Kidney (tissue), 14 donors: ENCODE data around the gene CTDP1. TPM values are rescaled to one million over a fixed set of nuclear protein-coding genes. Genes with fewer than 3 reads are reported as not detected.

ENCODE experiments used
- DNase-seq, 5 donors: peaks; one replicate each; pipeline ENCODE4 v3.0.0-alpha.2; 2013 to 2020
- FAIRE-seq: peaks from 2 replicates; lab custom pipeline; 2012; peaks lifted over from hg19 to GRCh38; lab: Jason Lieb, UNC
- H3K27ac ChIP-seq, 2 donors: one replicate each; pipeline ENCODE4 v1.7.0; 2013; ENCODE audit warnings: low read depth in 2 of 2, low read length in 2 of 2, inconsistent platforms in 1 of 2
- H3K27me3 ChIP-seq: one replicate; pipeline ENCODE4 v1.7.1; 2013; ENCODE audit warnings: low read length, inconsistent platforms; ENCODE audit not compliant: control insufficient read depth, insufficient read depth
- H3K36me3 ChIP-seq, 3 donors: one replicate each; pipeline versions ENCODE4 v1.7.0 to v1.7.1; 2013; ENCODE audit warnings: low read length in 3 of 3, control low read depth in 1 of 3, inconsistent platforms in 1 of 3; ENCODE audit not compliant: insufficient read depth in 3 of 3, control insufficient read depth in 2 of 3
- H3K4me1 ChIP-seq, 3 donors: one replicate each; pipeline versions ENCODE4 v1.7.0 to v1.7.1; 2013; ENCODE audit warnings: low read length in 3 of 3, inconsistent platforms in 1 of 3, low read depth in 1 of 3; ENCODE audit not compliant: control insufficient read depth in 2 of 3, insufficient read depth in 2 of 3
- H3K4me3 ChIP-seq, 3 donors: one replicate each; pipeline versions ENCODE4 v1.7.0 to v1.8.1; 2013; ENCODE audit warnings: low read length in 3 of 3, control low read depth in 1 of 3, inconsistent platforms in 1 of 3
- H3K9ac ChIP-seq, 3 donors: one replicate each; pipeline versions ENCODE4 v1.7.0 to v1.7.1; 2013; ENCODE audit warnings: low read length in 3 of 3, control low read depth in 1 of 3, inconsistent platforms in 1 of 3
- H3K9me3 ChIP-seq, 3 donors: one replicate each; pipeline versions ENCODE4 v1.7.0 to v1.7.1; 2013; ENCODE audit warnings: low read length in 3 of 3, control low read depth in 1 of 3, inconsistent platforms in 1 of 3; ENCODE audit not compliant: control insufficient read depth in 2 of 3, insufficient read depth in 1 of 3
- intact Hi-C: fragments of 100-400 bp; cut with DNase I; formaldehyde crosslinking; loops from one replicate; pipeline ENCODE4 v1.11.1; 2022
- polyA plus RNA-seq: library from polyadenylated mRNA; stranded (reverse); fragments of 350-450 nt; fragmentation: Illumina TruSeq; extraction: RNeasy Lipid Tissue Mini Kit (QIAGEN cat#74804); gene quantifications from one replicate; pipeline ENCODE4 v1.2.3, GENCODE V29; 2014; ENCODE audit warnings: low read depth, low replicate concordance; ENCODE audit not compliant: insufficient read depth
- total RNA-seq: library from RNA; stranded (reverse); fragmentation: NEBNext Ultra II Directional; extraction: Animal tissue kit (Norgen Biotek cat#: 25700); gene quantifications from one replicate; pipeline ENCODE4 v1.2.1, GENCODE V29; 2021
- TF ChIP-seq, protein P1 (sequence below): IDR thresholded peaks from 3 replicates; pipeline ENCODE4 v1.5.1; 2012; ENCODE audit warnings: mild to moderate bottlenecking, moderate library complexity, borderline replicate concordance; ENCODE audit not compliant: insufficient read depth; ENCODE audit errors: extremely low read depth
- donor health status: control.
- donor health status: control.
- donor health status: control.
- donor health status: control.
- donor health status: control.
- donor health status: DM: yes; HTN: yes; CAD: no.
- donor health status: Normal renal cell carcinoma (clear cell type).

Gene CTDP1
- total and polyA plus RNA-seq, 2 donors from 2014 or later = 11.1 to 21.8 TPM

DNA sequence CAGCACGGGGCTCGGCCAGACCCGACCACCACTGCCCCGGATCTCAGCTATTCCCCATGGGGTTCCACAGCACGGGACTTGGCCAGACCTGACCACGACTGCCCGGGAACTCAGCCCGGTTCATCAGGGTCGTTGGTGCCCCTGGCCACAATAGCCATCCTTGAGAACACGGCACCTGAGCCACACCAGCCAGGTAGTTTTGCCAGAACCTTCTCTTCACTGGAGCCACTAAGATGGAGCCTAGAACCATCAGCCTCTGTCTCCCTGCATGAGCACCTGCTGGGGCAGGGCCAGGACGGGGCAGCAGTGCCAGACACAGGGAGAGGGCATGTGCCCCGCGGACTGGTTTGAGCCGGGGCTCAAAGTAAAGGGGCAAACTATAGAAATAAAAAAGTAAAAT, 106.7 kb downstream of the CTDP1 start:
- Histone ChIP-seq H3K9me3 (peaks cover 0 to 1% (median 0%) of the 10 kb centered on the region in 3 donors), H3K27ac (no peak overlapping the region), H3K4me3 (no peak overlapping the region), H3K36me3 (no peaks in the 10 kb centered on the region), H3K27me3 (peaks cover 13% of the 10 kb centered on the region), H3K4me1 (peaks cover 0 to 2% (median 0%) of the 10 kb centered on the region in 3 donors), H3K9ac (no peak overlapping the region)
- TF ChIP-seq, protein P1, sequence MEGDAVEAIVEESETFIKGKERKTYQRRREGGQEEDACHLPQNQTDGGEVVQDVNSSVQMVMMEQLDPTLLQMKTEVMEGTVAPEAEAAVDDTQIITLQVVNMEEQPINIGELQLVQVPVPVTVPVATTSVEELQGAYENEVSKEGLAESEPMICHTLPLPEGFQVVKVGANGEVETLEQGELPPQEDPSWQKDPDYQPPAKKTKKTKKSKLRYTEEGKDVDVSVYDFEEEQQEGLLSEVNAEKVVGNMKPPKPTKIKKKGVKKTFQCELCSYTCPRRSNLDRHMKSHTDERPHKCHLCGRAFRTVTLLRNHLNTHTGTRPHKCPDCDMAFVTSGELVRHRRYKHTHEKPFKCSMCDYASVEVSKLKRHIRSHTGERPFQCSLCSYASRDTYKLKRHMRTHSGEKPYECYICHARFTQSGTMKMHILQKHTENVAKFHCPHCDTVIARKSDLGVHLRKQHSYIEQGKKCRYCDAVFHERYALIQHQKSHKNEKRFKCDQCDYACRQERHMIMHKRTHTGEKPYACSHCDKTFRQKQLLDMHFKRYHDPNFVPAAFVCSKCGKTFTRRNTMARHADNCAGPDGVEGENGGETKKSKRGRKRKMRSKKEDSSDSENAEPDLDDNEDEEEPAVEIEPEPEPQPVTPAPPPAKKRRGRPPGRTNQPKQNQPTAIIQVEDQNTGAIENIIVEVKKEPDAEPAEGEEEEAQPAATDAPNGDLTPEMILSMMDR = no peak
- DNase-seq (peak in 1 of 5 donors; percentile 44), FAIRE-seq (no peak)
- intact Hi-C loops = no loop called here

DNA sequence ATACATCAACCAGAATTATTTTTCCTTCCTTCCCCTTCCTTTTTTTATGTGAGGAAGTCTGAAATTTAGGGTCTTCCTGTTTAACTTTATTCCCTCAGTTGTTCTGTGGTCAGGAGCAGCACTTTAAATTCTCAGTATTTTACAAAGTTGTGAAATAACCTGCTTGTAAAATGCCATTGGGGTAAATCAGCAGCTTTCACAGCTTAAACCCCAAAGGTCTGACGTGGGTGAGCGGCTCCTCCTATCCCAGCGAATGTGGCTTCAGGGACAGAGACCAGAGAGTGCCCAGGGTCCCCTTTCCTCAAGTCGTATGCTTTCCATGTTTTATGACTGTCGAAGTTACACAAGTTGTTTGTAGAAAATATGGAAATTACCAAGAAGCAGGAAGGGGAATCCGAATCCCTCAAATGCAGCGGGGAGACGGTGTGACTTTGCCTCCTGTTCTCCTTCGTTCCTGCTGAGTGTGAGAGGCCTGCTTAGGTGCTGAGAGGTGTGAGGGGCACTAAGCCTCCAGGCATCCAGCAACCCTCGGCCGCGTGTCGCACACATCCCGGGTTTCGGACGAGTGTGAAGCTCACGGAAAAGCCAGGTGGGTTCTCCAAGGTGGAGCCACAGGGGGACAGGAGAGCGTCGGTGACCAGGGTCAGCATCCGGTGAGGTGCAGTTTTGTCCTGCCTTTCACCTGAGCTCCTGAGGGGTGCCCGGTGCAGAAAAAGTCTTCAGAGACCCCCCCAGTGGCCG, 107.4 kb downstream of the CTDP1 start:
- Histone ChIP-seq H3K27me3 (peaks cover 13% of the 10 kb centered on the region), H3K36me3 (no peaks in the 10 kb centered on the region), H3K27ac (no peak overlapping the region), H3K4me1 (peaks cover 0 to 2% (median 0%) of the 10 kb centered on the region in 3 donors), H3K4me3 (no peak overlapping the region), H3K9ac (no peak overlapping the region), H3K9me3 (peaks cover 0 to 1% (median 0%) of the 10 kb centered on the region in 3 donors)
- no peak for FAIRE-seq
- DNase-seq = peak in 2 of 5 donors; percentile 19 to 53
- TF ChIP-seq, protein P1 = no peak
- intact Hi-C loops = no loop called here

DNA sequence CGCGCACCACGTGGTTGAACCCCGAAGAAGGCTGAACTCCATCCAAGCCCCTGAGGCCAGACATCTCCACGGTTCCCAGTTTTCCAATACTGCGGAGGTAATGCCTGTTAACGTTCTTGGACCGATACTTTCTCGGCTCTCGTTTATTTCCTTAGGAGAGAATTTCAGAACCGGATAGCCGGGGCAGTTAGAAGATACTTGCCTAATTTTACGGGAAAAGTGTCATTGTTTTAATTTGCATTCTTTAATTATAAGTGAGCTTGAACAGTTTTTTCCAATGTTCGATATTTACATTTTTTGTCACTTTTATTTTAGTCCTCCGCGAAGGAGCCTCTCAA, 107.9 kb downstream of the CTDP1 start:
- Histone ChIP-seq H3K27ac (no peak overlapping the region), H3K9me3 (peaks cover 0 to 1% (median 0%) of the 10 kb centered on the region in 3 donors), H3K4me1 (peaks cover 0 to 2% (median 0%) of the 10 kb centered on the region in 3 donors), H3K9ac (no peak overlapping the region), H3K27me3 (peaks cover 13% of the 10 kb centered on the region), H3K4me3 (no peak overlapping the region), H3K36me3 (no peaks in the 10 kb centered on the region)
- FAIRE-seq (no peak), DNase-seq (no peak)
- intact Hi-C loops = no loop called here
- TF ChIP-seq, protein P1 = no peak
